Mesenchymal stem cell (in vitro differentiated cells and primary cell): ENCODE results near the gene DIP2C.

Experiments
- DNase-seq: peaks from one replicate; pipeline ENCODE4 v3.0.0-alpha.2; 2013
- H2AFZ ChIP-seq: one replicate; pipeline ENCODE4 v1.6.1; 2013; ENCODE audit warnings: low read depth, mild to moderate bottlenecking, control low read depth, inconsistent platforms, low read length, moderate library complexity
- H2AK5ac ChIP-seq: 2 replicates; pipeline ENCODE4 v1.6.1; 2013; ENCODE audit warnings: low read length, moderate library complexity, mild to moderate bottlenecking, inconsistent platforms; ENCODE audit not compliant: severe bottlenecking
- H2BK120ac ChIP-seq: one replicate; pipeline ENCODE4 v1.6.1; 2013; ENCODE audit warnings: low read depth, mild to moderate bottlenecking, inconsistent platforms, low read length, moderate library complexity
- H2BK12ac ChIP-seq, 2 experiments: one replicate each; pipeline ENCODE4 v1.6.1; 2013; ENCODE audit warnings: inconsistent platforms in 2 of 2, low read length in 2 of 2, mild to moderate bottlenecking in 2 of 2, moderate library complexity in 2 of 2, control low read depth in 1 of 2
- H2BK15ac ChIP-seq: one replicate; pipeline ENCODE4 v1.6.1; 2013; ENCODE audit warnings: mild to moderate bottlenecking, low read depth, inconsistent platforms; ENCODE audit not compliant: poor library complexity, severe bottlenecking
- H2BK5ac ChIP-seq: 2 replicates; pipeline ENCODE4 v1.6.1; 2013; ENCODE audit warnings: low read depth, mild to moderate bottlenecking, low read length, control low read depth, inconsistent platforms; ENCODE audit not compliant: poor library complexity, severe bottlenecking
- H3K14ac ChIP-seq, 2 experiments: one replicate each; pipeline ENCODE4 v1.6.1; 2013; ENCODE audit warnings: inconsistent platforms in 2 of 2, low read length in 2 of 2, control low read depth in 1 of 2, mild to moderate bottlenecking in 1 of 2, moderate library complexity in 1 of 2
- H3K18ac ChIP-seq, 2 experiments: one replicate each; pipeline ENCODE4 v1.6.1; 2013; ENCODE audit warnings: inconsistent platforms in 2 of 2, low read length in 2 of 2, control low read depth in 1 of 2, low read depth in 1 of 2, mild to moderate bottlenecking in 1 of 2
- H3K23ac ChIP-seq, 2 experiments: one replicate each; pipeline ENCODE4 v1.6.1; 2013; ENCODE audit warnings: inconsistent platforms in 2 of 2, low read length in 2 of 2, mild to moderate bottlenecking in 2 of 2, moderate library complexity in 2 of 2, control low read depth in 1 of 2
- H3K27ac ChIP-seq: 2 replicates; pipeline ENCODE4 v1.5.1; 2013; ENCODE audit warnings: mild to moderate bottlenecking, moderate library complexity, low read length, control low read depth, inconsistent platforms; ENCODE audit not compliant: poor library complexity, severe bottlenecking
- H3K27me3 ChIP-seq, 2 experiments: 2 replicates each; pipeline versions ENCODE4 v1.6.1 to v1.7.0; 2013; ENCODE audit warnings: low read length in 2 of 2, mild to moderate bottlenecking in 2 of 2, moderate library complexity in 2 of 2, control low read depth in 1 of 2, inconsistent platforms in 1 of 2; ENCODE audit not compliant: control insufficient read depth in 1 of 2, insufficient read depth in 1 of 2
- H3K36me3 ChIP-seq, 2 experiments: 2 replicates each; pipeline versions ENCODE4 v1.6.1 to v1.7.0; 2013; ENCODE audit warnings: low read length in 2 of 2, control low read depth in 1 of 2, inconsistent platforms in 1 of 2, low read depth in 1 of 2, mild to moderate bottlenecking in 1 of 2; ENCODE audit not compliant: insufficient read depth in 2 of 2, control insufficient read depth in 1 of 2
- H3K4ac ChIP-seq, 2 experiments: one replicate each; pipeline ENCODE4 v1.6.1; 2013; ENCODE audit warnings: inconsistent platforms in 2 of 2, low read length in 2 of 2, mild to moderate bottlenecking in 2 of 2, moderate library complexity in 2 of 2, control low read depth in 1 of 2, low read depth in 1 of 2
- H3K4me1 ChIP-seq: 2 replicates; pipeline ENCODE4 v1.6.1; 2013; ENCODE audit warnings: low read depth, low read length, control low read depth; ENCODE audit not compliant: control insufficient read depth, insufficient read depth
- H3K4me2 ChIP-seq: 2 replicates; pipeline ENCODE4 v1.6.1; 2013; ENCODE audit warnings: low read length, mild to moderate bottlenecking, inconsistent platforms; ENCODE audit not compliant: poor library complexity, severe bottlenecking
- H3K4me3 ChIP-seq, 2 experiments: 2 replicates each; pipeline versions ENCODE4 v1.5.1 to v1.7.0; 2013; ENCODE audit warnings: low read length in 2 of 2, mild to moderate bottlenecking in 2 of 2, control low read depth in 1 of 2, low read depth in 1 of 2; ENCODE audit not compliant: insufficient read depth in 1 of 2
- H3K79me1 ChIP-seq: replicated peaks from 2 replicates; pipeline ENCODE4 v1.6.1; 2013; ENCODE audit warnings: mild to moderate bottlenecking, control low read depth, low read length, inconsistent platforms; ENCODE audit not compliant: poor library complexity, severe bottlenecking
- H3K9ac ChIP-seq: 2 replicates; pipeline ENCODE4 v1.7.0; 2013; ENCODE audit warnings: mild to moderate bottlenecking, low read length, moderate library complexity
- H3K9me3 ChIP-seq: 2 replicates; pipeline ENCODE4 v1.7.0; 2013; ENCODE audit warnings: mild to moderate bottlenecking, low read length; ENCODE audit not compliant: control insufficient read depth
- H4K8ac ChIP-seq: one replicate; pipeline ENCODE4 v1.6.1; 2013; ENCODE audit warnings: inconsistent platforms, mild to moderate bottlenecking, low read length, moderate library complexity
- H4K91ac ChIP-seq: one replicate; pipeline ENCODE4 v1.6.1; 2013; ENCODE audit warnings: mild to moderate bottlenecking, low read length, inconsistent platforms
- WGBS: methylation state at CpG from one replicate; pipeline ENCODE4 v1.1.7; 2013; ENCODE audit warnings: mixed read lengths; 5-methylcytosine and 5-hydroxymethylcytosine counted together

The DIP2C gene

DNA sequence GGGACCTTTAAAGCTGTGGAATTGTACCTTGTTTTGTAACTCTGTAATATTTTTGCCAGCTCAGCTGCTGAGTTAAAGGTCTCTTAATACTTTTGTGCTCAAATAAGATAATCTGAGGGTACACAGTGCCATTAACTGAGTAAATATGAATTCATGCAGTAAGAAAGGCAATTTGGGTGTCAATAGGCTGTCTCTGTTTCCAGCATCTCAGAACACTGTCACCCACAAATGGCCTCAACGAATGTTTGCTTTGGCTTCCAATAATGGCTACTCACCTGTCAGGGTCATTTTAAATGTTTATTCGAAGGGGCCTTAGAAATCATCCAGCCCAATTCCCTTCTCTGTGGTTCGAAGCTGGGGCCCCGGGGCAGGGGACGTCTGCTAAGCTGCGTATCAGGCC is 328.8 kb downstream of the DIP2C start:
- Histone ChIP-seq H3K27me3 (no peaks in the 10 kb centered on the region), H3K9ac (no peak overlapping the region), H3K9me3 (no peaks in the 10 kb centered on the region), H2BK5ac (no peak overlapping the region), H4K91ac (no peak overlapping the region), H3K14ac (no peak overlapping the region), H2BK12ac (no peak overlapping the region), H2AK5ac (no peak overlapping the region), H3K4me2 (no peak overlapping the region), H3K23ac (no peak overlapping the region), H3K4me3 (no peak overlapping the region), H3K4ac (no peak overlapping the region), H3K18ac (no peak overlapping the region), H3K36me3 (peaks cover 64 to 96% of the 10 kb centered on the region in 2 experiments), H3K27ac (no peak overlapping the region), H4K8ac (no peak overlapping the region), H3K4me1 (peaks cover 8% of the 10 kb centered on the region), H2BK120ac (no peak overlapping the region), H3K79me1 (peaks cover 11% of the 10 kb centered on the region), H2BK15ac (no peak overlapping the region), H2AFZ (no peak overlapping the region)
- DNase-seq, result no peak
- 88% methylated on average over 3 of the region's 6 CpGs for WGBS

DNA sequence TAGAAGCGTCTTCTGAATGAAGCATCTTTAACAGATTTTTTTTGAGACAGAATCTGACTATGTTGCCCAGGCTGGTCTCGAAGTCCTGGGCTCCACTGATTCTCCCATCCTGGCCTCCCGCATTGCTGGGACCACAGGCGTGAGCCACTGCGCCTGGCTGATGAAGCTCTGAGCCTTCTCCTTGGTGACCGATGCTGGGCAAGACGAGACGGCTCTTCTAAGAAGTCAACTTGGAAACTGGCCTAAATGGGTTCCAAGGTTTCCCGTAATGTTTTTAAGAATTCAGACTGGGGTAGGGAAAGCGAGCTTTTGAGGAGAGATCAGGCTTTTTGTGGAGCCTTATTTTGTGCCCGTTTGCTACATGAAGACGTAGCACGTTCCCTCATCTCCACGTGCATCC is 329.7 kb downstream of the DIP2C start:
- H3K27me3 ChIP-seq, result no peaks in the 10 kb centered on the region
- no peak overlapping the region for H2BK12ac ChIP-seq
- no peak overlapping the region for H3K4ac ChIP-seq
- H3K27ac ChIP-seq, result no peak overlapping the region
- no peak overlapping the region for H3K18ac ChIP-seq
- no peak overlapping the region for H2BK5ac ChIP-seq
- peaks cover 63 to 96% of the 10 kb centered on the region in 2 experiments for H3K36me3 ChIP-seq
- no peak overlapping the region for H4K8ac ChIP-seq
- H2AK5ac ChIP-seq, result no peak overlapping the region
- WGBS, result 97% methylated on average over 14 of the region's 14 CpGs
- no peak overlapping the region for H2BK15ac ChIP-seq
- H3K4me2 ChIP-seq, result no peak overlapping the region
- H3K4me3 ChIP-seq, result no peak overlapping the region
- H3K9ac ChIP-seq, result no peak overlapping the region
- no peak overlapping the region for H2AFZ ChIP-seq
- H3K23ac ChIP-seq, result no peak overlapping the region
- peaks cover 9% of the 10 kb centered on the region for H3K79me1 ChIP-seq
- no peak overlapping the region for H2BK120ac ChIP-seq
- no peaks in the 10 kb centered on the region for H3K9me3 ChIP-seq
- DNase-seq, result no peak
- no peak overlapping the region for H4K91ac ChIP-seq
- peaks cover 8% of the 10 kb centered on the region for H3K4me1 ChIP-seq
- H3K14ac ChIP-seq, result no peak overlapping the region

- Histone ChIP-seq H2BK12ac (no peak overlapping the region), H3K23ac (no peak overlapping the region), H3K79me1 (peaks cover 6% of the 10 kb centered on the region), H4K8ac (no peak overlapping the region), H3K4me2 (no peak overlapping the region), H3K9me3 (no peaks in the 10 kb centered on the region), H2AK5ac (no peak overlapping the region), H2BK15ac (no peak overlapping the region), H2BK120ac (no peak overlapping the region), H3K4me1 (peaks cover 8% of the 10 kb centered on the region), H3K4me3 (no peak overlapping the region), H3K4ac (no peak overlapping the region), H3K14ac (no peak overlapping the region), H3K27ac (no peak overlapping the region), H3K18ac (no peak overlapping the region), H3K27me3 (no peaks in the 10 kb centered on the region), H4K91ac (no peak overlapping the region), H3K36me3 (peaks cover 64 to 96% of the 10 kb centered on the region in 2 experiments), H2AFZ (no peak overlapping the region), H2BK5ac (no peak overlapping the region), H3K9ac (no peak overlapping the region)
- DNase-seq, result no peak
- WGBS, result 96% methylated on average over 18 of the region's 18 CpGs
These were observed 330.4 kb downstream of the DIP2C start for GRCh38 chr10:359093-359492.

GRCh38 chr10:357201-357950 is 332.1 kb downstream of the DIP2C start:
- no peak overlapping the region for H3K4me2 ChIP-seq
- H3K18ac ChIP-seq, result no peak overlapping the region
- WGBS, result 96% methylated on average over 32 of the region's 40 CpGs
- no peak overlapping the region for H3K14ac ChIP-seq
- no peak for DNase-seq
- no peak overlapping the region for H3K9ac ChIP-seq
- H4K8ac ChIP-seq, result no peak overlapping the region
- no peak overlapping the region for H2BK12ac ChIP-seq
- peaks cover 70 to 92% of the 10 kb centered on the region in 2 experiments for H3K36me3 ChIP-seq
- peaks cover 2% of the 10 kb centered on the region for H3K79me1 ChIP-seq
- no peak overlapping the region for H2AFZ ChIP-seq
- H3K27me3 ChIP-seq, result no peaks in the 10 kb centered on the region
- H2BK5ac ChIP-seq, result no peak overlapping the region
- H3K4me1 ChIP-seq, result peaks cover 8% of the 10 kb centered on the region
- no peak overlapping the region for H2AK5ac ChIP-seq
- H2BK15ac ChIP-seq, result no peak overlapping the region
- no peak overlapping the region for H2BK120ac ChIP-seq
- no peak overlapping the region for H4K91ac ChIP-seq
- no peak overlapping the region for H3K4ac ChIP-seq
- no peak overlapping the region for H3K4me3 ChIP-seq
- H3K27ac ChIP-seq, result no peak overlapping the region
- no peaks in the 10 kb centered on the region for H3K9me3 ChIP-seq
- no peak overlapping the region for H3K23ac ChIP-seq
